Ectodermal cell (in vitro differentiated cells): Measurements from ENCODE around the gene FRAS1.

ENCODE experiments used
- H3K27ac ChIP-seq: 2 replicates; pipeline ENCODE4 v1.7.0; 2013; ENCODE audit warnings: mild to moderate bottlenecking, low read depth, low read length; ENCODE audit not compliant: insufficient read depth, poor library complexity, severe bottlenecking
- H3K27me3 ChIP-seq: 2 replicates; pipeline ENCODE4 v1.7.0; 2013; ENCODE audit warnings: mild to moderate bottlenecking, low read length; ENCODE audit not compliant: insufficient read depth, control insufficient read depth, poor library complexity, severe bottlenecking
- H3K36me3 ChIP-seq: one replicate; pipeline ENCODE4 v1.7.0; 2013; ENCODE audit warnings: low read length; ENCODE audit not compliant: control insufficient read depth, insufficient read depth
- H3K4me1 ChIP-seq: one replicate; pipeline ENCODE4 v1.7.0; 2013; ENCODE audit warnings: low read length; ENCODE audit not compliant: control insufficient read depth, insufficient read depth
- H3K4me3 ChIP-seq: 2 replicates; pipeline ENCODE4 v1.7.0; 2013; ENCODE audit warnings: low read depth, low read length, control low read depth; ENCODE audit not compliant: insufficient read depth
- H3K9me3 ChIP-seq: 2 replicates; pipeline ENCODE4 v1.7.0; 2013; ENCODE audit warnings: mild to moderate bottlenecking, low read length, moderate library complexity; ENCODE audit not compliant: control insufficient read depth
- WGBS, 2 experiments: methylation state at CpG; one replicate each; pipeline ENCODE4 v1.1.7; 2013; ENCODE audit warnings: missing lambda C conversion rate in 2 of 2; 5-methylcytosine and 5-hydroxymethylcytosine counted together

Gene FRAS1

DNA sequence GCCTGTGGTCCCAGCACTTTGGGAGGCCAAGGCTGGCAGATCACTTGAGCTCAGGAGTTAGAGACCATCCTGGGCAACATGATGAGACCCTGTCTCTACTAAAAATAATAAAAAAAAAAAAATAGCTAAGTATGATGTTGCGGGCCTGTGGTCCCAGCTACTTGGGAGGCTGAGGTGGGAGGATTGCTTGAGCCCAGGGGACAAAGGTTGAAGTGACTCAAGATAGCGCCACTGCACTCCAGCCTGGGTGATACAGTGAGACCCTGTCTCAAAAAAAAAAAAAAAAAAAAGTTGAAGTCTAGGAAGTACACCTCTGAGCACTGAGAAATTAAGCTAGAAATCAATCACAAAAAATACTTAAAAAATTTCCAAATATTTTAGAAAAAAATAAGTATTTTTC, 86.5 kb downstream of the FRAS1 start:
- Histone ChIP-seq H3K27ac (no peak overlapping the region), H3K4me3 (no peak overlapping the region), H3K4me1 (no peaks in the 10 kb centered on the region), H3K36me3 (no peaks in the 10 kb centered on the region), H3K27me3 (no peaks in the 10 kb centered on the region), H3K9me3 (no peaks in the 10 kb centered on the region)
- WGBS, 2 experiments: 100% methylated on average over 2 of the region's 2 CpGs

DNA sequence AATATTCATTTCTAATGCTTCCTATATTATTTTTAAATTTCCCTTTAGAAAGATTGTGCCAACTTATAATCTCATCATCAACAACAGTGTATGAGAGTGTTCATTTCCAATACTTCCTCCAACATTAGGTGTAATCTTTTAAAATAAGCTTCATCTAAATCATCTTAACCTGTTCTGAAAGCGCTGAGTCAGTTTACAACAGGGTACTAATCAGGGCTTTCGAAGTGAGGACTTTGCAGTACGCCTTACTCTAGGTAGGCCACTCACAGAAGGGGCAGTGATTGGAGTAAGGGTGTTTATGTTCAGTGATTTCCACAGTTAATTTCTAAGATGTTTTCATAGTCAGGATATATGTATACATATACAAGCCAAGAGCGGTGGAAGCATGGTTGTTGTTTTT, 87.9 kb downstream of the FRAS1 start:
- no peak overlapping the region for H3K27ac ChIP-seq
- H3K9me3 ChIP-seq: no peaks in the 10 kb centered on the region
- H3K4me3 ChIP-seq: no peak overlapping the region
- H3K4me1 ChIP-seq: no peaks in the 10 kb centered on the region
- 92 to 99% methylated on average over 3 of the region's 4 CpGs for WGBS, 2 experiments
- H3K36me3 ChIP-seq: no peaks in the 10 kb centered on the region
- no peaks in the 10 kb centered on the region for H3K27me3 ChIP-seq

DNA sequence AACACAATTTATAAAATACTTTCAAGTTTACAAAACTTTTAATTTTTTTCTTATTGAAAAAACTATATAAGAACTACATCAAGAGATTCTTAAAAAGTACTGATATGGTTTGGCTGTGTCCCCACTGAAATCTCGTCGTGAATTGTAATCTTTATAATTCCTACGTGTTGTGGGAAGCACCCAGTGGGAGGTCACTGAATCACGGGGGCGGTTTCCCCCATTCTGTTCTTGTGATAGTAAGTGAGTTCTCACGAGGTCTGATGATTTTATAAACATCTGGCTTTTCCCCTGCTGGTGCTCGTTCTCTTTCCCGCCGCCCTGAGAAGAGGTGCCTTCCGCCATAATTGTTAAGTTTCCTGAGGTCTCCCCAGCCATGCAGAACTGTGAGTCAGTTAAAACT, 88.5 kb downstream of the FRAS1 start:
- H3K9me3 ChIP-seq: no peaks in the 10 kb centered on the region
- H3K36me3 ChIP-seq: no peaks in the 10 kb centered on the region
- no peaks in the 10 kb centered on the region for H3K27me3 ChIP-seq
- no peaks in the 10 kb centered on the region for H3K4me1 ChIP-seq
- 70 to 72% methylated on average over 10 of the region's 10 CpGs for WGBS, 2 experiments
- no peak overlapping the region for H3K4me3 ChIP-seq
- no peak overlapping the region for H3K27ac ChIP-seq

DNA sequence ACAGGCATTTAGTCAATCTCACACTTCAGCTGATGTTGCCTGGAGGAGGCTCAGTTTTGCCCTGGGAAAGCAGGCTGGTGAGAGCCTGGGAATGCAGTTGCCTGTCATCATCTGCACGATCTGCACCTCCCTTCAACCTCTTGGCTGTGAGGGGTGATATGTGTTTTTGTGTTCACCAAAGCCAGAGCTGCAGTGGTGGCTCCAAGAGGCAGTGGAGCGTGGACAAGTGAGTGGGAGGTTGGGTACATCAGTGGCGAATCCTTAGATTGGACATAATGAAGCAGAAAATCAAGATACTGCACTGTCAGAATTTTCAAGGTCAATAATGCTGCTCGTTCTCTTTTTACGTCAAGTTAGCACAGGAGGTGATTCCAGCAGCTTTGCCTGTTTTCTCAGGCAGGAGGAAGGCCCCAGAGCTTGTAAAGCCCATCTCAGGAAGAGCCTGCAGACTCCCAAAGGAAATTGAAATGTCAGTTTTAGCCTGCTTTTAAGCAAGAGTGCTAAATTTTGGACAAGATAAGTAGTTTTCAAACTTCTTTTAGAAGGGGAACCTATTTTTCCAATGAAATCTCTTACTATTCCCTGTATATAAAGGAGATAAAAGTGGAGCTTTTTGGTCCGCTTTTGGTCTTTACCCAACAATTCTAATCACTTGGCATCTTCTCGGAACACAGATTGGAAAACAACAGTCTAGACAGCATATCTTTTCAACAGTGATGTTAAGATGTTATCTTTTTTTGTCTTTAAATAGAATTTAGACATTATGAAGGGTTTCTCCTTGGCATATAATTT, 92.8 kb downstream of the FRAS1 start:
- no peaks in the 10 kb centered on the region for H3K36me3 ChIP-seq
- 84 to 91% methylated on average over 5 to 7 of the region's 7 CpGs for WGBS, 2 experiments
- no peak overlapping the region for H3K27ac ChIP-seq
- H3K4me1 ChIP-seq: no peaks in the 10 kb centered on the region
- no peak overlapping the region for H3K4me3 ChIP-seq
- no peaks in the 10 kb centered on the region for H3K27me3 ChIP-seq
- H3K9me3 ChIP-seq: no peaks in the 10 kb centered on the region

DNA sequence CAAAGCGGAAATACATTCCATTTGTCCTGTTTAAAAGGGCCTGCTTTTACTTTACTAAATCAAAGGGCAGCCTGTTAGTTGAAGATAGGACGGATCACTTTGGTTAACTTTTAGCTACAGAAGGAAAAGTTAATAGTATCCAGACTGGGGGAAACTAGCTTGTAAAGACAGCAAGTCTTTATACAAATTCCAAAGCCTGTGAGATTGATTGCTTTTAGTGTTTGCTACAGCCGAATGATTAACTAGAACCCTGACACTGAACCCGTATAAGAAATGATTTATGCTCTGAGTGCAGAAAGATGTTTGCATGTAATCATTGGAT, 93.4 kb downstream of the FRAS1 start:
- no peaks in the 10 kb centered on the region for H3K9me3 ChIP-seq
- no peak overlapping the region for H3K4me3 ChIP-seq
- H3K4me1 ChIP-seq: no peaks in the 10 kb centered on the region
- 94 to 95% methylated on average over 4 of the region's 4 CpGs for WGBS, 2 experiments
- H3K36me3 ChIP-seq: no peaks in the 10 kb centered on the region
- no peak overlapping the region for H3K27ac ChIP-seq
- no peaks in the 10 kb centered on the region for H3K27me3 ChIP-seq

DNA sequence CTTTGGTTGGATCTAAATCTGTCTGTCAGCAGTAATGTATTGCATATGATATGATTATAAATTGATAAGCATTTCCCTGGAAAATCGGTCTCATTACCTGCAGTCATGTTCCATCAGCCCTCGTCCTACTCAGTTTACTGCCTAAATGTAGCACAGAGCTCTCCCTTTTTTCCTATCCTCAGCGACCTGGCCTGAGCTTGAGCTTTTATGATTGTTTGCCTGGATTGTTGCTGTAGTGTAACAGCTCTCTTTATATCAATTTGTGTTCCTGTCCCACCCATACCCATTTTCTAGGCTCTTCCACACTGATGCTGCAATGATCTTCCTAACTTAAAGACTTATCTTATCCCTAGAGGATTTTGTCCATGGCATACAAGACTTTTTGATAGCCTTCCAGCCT, 95.7 kb downstream of the FRAS1 start:
- 86 to 94% methylated on average over 3 of the region's 3 CpGs for WGBS, 2 experiments
- Histone ChIP-seq H3K27me3 (no peaks in the 10 kb centered on the region), H3K9me3 (no peaks in the 10 kb centered on the region), H3K4me1 (no peaks in the 10 kb centered on the region), H3K36me3 (no peaks in the 10 kb centered on the region), H3K27ac (no peak overlapping the region), H3K4me3 (no peak overlapping the region)

DNA sequence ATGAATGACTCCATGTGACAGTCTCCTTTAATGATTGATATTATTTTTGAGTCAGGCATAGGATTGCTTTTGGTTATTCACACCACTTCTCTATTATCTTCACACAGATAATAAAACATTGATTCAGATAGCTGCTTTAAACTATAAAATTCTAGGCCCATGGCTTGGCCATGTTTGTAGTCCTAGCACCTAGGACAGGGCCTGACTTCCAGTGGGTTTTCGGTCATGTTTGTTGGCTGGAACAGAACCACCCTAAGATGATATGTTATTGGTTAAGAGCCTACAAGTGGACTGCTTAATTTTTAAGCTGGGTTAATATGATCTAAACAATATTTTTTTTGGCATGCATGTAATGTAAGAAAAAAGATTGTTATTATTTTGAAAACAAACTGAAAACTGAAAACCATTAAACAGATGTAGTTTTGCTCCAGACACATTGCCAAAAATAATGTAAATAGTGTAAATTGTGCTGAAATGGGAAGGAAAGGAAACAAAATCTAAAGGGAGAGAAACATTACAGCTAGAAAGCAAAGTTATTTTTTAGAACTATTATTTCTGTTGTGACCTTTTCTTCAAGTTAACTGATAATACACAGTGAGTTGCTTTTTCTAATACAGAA, 98.0 kb downstream of the FRAS1 start:
- Histone ChIP-seq H3K27ac (no peak overlapping the region), H3K36me3 (no peaks in the 10 kb centered on the region)
- WGBS, 2 experiments: 90 to 100% methylated on average over 1 of the region's 1 CpG

DNA sequence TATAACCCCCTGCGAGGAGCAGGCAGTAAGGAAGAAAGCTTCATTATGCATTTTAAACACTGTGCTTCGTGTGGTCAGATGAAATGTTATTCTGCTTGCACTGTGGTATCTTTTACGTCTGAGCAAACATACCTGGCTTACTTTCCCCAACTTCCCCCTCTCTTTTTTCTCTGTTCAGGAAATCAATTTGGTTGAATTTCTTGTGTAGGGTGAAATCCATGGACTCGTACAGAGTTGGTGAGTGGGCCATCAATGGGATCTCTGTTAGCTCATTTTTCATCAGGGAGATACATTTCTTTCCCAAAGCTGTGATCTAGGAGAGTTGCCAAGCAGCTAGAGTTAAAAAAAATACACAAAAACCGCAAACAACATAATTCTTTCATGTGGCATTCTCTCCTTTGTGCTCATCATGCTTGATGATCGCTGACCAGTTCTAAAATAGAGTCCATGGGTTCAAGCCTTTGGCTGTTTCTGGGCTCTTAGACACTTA, 98.5 kb downstream of the FRAS1 start:
- WGBS, 2 experiments: 82 to 83% methylated on average over 5 to 6 of the region's 6 CpGs

More for the DNA sequence above, 98.0 kb downstream of the FRAS1 start:
- Histone ChIP-seq H3K27me3 (no peaks in the 10 kb centered on the region), H3K4me1 (no peaks in the 10 kb centered on the region), H3K9me3 (no peaks in the 10 kb centered on the region), H3K4me3 (no peak overlapping the region)

DNA sequence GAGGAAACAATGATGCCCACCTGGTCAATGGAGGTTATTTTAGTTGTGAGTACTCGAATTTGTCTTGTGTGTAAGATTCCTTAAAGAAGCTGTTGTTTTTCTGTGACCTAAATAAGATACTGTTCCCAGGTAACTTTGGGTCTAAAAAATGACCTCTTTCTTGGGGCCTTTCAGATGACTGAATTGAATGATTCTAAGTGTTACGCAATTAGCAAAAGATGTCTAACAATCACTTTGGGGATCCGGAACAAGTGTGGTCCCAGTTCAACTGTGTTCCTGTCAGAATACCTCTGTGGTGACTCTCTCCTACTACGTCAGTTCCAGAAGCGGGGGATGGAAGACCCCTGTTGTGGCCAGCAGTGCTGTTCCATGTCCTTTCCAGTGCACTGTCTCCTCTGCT, 99.4 kb downstream of the FRAS1 start:
- Histone ChIP-seq H3K27me3 (no peaks in the 10 kb centered on the region), H3K9me3 (no peaks in the 10 kb centered on the region), H3K4me3 (no peak overlapping the region), H3K36me3 (no peaks in the 10 kb centered on the region), H3K27ac (no peak overlapping the region), H3K4me1 (no peaks in the 10 kb centered on the region)
- WGBS, 2 experiments: 93 to 94% methylated on average over 5 of the region's 5 CpGs

More for the DNA sequence above, 98.5 kb downstream of the FRAS1 start:
- no peaks in the 10 kb centered on the region for H3K4me1 ChIP-seq
- no peaks in the 10 kb centered on the region for H3K36me3 ChIP-seq
- H3K4me3 ChIP-seq: no peak overlapping the region
- H3K9me3 ChIP-seq: no peaks in the 10 kb centered on the region
- no peaks in the 10 kb centered on the region for H3K27me3 ChIP-seq
- no peak overlapping the region for H3K27ac ChIP-seq

DNA sequence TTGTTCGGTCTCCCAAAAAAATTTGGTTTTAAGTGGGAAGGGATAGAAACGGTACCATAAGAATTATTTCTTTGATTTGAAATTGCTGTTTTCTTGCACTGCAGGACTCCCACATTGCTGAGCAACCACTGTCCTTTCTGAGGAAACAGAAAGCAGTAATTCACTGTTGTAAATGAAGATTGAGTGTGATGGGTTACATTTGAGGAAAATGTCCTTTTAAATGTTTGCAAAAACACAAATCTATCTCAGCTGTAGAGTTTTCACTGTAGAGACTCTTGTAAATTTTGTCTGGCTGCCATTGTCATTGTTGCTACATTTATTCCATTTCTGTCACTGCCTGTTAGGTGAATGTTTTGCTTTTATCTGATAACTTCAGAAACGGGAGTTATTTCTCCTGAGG, 105.2 kb downstream of the FRAS1 start:
- WGBS, 2 experiments: 73 to 80% methylated on average over 3 of the region's 3 CpGs
- H3K27ac ChIP-seq: peak overlapping the region; percentile 28

More for the DNA sequence above, 105.2 kb downstream of the FRAS1 start:
- Histone ChIP-seq H3K9me3 (no peaks in the 10 kb centered on the region), H3K4me3 (no peak overlapping the region), H3K27me3 (no peaks in the 10 kb centered on the region), H3K36me3 (no peaks in the 10 kb centered on the region), H3K4me1 (peaks cover 10% of the 10 kb centered on the region)
